Body of pancreas (tissue), 4 donors: ENCODE data around the gene DCAF11.

ENCODE experiments used
- POLR2A ChIP-seq, 3 donors: fragments of 450-650 bp; IDR thresholded peaks; one replicate each; pipeline ENCODE4 v1.6.1; 2016; ENCODE audit warnings: antibody characterized with exemption in 3 of 3, mild to moderate bottlenecking in 2 of 3
- TF ChIP-seq, protein P1 (sequence below), 7 experiments: fragments of 450-650 bp in 4 of 7; fragments of 200-600 bp in 3 of 7; sonication (generic) in 3 of 7; IDR thresholded peaks; one replicate each; pipeline ENCODE4 v1.5.1; 2016 to 2019; ENCODE audit warnings: antibody characterized with exemption in 7 of 7

DNA sequence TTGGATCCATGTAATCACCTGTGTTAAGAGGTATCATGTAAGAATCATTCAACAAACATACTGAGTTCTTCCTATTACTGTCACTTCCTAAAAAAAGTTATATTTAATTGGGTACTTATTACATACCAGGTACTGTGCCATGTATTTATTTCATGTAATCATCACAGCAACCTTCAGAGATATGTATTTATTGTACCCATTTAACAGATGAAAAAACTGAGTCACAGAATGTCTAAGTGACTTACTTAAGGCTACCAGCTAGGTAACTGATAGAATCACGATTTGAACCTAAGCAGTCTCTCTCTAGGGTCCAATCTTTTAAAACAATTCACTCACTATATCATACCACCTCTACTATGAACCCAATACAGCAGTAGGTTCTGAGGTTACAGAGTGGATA is 29.9 kb downstream of the DCAF11 start:
- TF ChIP-seq, protein P1, sequence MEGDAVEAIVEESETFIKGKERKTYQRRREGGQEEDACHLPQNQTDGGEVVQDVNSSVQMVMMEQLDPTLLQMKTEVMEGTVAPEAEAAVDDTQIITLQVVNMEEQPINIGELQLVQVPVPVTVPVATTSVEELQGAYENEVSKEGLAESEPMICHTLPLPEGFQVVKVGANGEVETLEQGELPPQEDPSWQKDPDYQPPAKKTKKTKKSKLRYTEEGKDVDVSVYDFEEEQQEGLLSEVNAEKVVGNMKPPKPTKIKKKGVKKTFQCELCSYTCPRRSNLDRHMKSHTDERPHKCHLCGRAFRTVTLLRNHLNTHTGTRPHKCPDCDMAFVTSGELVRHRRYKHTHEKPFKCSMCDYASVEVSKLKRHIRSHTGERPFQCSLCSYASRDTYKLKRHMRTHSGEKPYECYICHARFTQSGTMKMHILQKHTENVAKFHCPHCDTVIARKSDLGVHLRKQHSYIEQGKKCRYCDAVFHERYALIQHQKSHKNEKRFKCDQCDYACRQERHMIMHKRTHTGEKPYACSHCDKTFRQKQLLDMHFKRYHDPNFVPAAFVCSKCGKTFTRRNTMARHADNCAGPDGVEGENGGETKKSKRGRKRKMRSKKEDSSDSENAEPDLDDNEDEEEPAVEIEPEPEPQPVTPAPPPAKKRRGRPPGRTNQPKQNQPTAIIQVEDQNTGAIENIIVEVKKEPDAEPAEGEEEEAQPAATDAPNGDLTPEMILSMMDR (IDR thresholded peaks at IDR 0.05): no peak
- no peak for TF ChIP-seq POLR2A (IDR thresholded peaks at IDR 0.05)
